Measurements from ENCODE around the gene ARFGAP2.

Gene ARFGAP2

GRCh38 chr11:47147250-47147649, 29.4 kb downstream of the ARFGAP2 start:
- no peak for DNase-seq

GRCh38 chr11:47144541-47144940, 32.1 kb downstream of the ARFGAP2 start:
- DNase-seq: no peak

- no peak for DNase-seq
Measured at GRCh38 chr11:47143322-47143721, 33.4 kb downstream of the ARFGAP2 start.

- DNase-seq: no peak
Measured at GRCh38 chr11:47139878-47140277, 36.8 kb downstream of the ARFGAP2 start.

GRCh38 chr11:47137476-47137875, 39.2 kb downstream of the ARFGAP2 start:
- DNase-seq: peak; percentile 58 to 59

GRCh38 chr11:47136921-47137320, 39.8 kb downstream of the ARFGAP2 start:
- DNase-seq: peak in 1 of 2 experiments; percentile 44

- no peak for DNase-seq
Measured at GRCh38 chr11:47136327-47136726, 40.4 kb downstream of the ARFGAP2 start.

- DNase-seq: no peak
Measured at GRCh38 chr11:47132981-47133380, 43.7 kb downstream of the ARFGAP2 start.

GRCh38 chr11:47132490-47132889, 44.2 kb downstream of the ARFGAP2 start:
- DNase-seq: no peak

- no peak for DNase-seq
Measured at GRCh38 chr11:47131136-47131535, 45.5 kb downstream of the ARFGAP2 start.

- peak; percentile 82 to 84 for DNase-seq
Measured at GRCh38 chr11:47130543-47130942, 46.1 kb downstream of the ARFGAP2 start.

GRCh38 chr11:47127213-47127612, 49.5 kb downstream of the ARFGAP2 start:
- no peak for DNase-seq

GRCh38 chr11:47125083-47125482, 51.6 kb downstream of the ARFGAP2 start:
- no peak for DNase-seq

- DNase-seq: no peak
Measured at GRCh38 chr11:47124675-47125074, 52.0 kb downstream of the ARFGAP2 start.

- DNase-seq: no peak
Measured at GRCh38 chr11:47123094-47123493, 53.6 kb downstream of the ARFGAP2 start.

- no peak for DNase-seq
Measured at GRCh38 chr11:47121731-47122130, 54.9 kb downstream of the ARFGAP2 start.

- DNase-seq: no peak
Measured at GRCh38 chr11:47121056-47121455, 55.6 kb downstream of the ARFGAP2 start.

- DNase-seq: peak; percentile 85
Measured at GRCh38 chr11:47118958-47119688, 57.6 kb downstream of the ARFGAP2 start.

Data from NCI-H187 (cell line).